NCI-H69 (cell line): ENCODE measurements around the gene ZBTB7C.

Experiments
- DNase-seq: peaks from one replicate; lab custom pipeline; 2025; lab: John Stamatoyannopoulos, UW

ZBTB7C gene

DNA sequence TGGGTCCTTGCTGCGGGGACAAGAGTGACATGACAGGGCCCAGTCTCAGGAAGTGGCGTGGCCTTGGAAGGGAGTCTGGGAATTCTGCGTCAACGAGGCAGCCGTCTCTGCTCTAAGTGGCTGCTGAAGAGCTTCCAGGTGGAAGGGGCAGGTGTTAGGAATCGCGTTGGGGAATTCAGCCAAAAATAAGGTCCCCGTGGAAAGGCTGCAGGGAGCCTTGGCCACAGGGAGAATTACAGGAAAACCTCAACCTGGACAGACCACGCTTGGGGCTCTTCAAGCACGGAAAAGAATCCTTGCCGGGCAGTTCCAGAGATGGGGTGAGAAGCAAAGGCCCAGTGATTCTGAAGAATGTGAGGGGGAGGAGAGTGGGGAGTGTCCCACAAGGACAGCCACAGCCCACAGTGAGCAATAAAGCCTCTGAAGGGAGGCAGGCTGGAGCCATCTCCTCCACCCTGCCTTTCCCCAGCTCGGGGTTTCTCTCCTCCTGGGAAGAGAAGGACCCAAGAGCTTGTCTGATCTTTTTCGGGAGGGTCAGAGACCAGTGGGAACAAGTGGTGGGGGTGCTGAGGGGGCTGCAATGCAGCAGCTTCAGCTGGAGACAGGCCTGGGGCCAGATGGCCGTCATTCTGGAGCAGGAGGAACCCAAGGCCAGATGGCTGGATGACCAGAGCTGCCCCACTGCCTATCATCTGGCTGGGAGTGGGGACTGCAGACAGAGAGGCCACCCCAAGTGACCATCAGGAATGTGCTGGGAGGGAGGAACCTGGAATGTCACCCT is 372.4 kb downstream of the ZBTB7C start:
- DNase-seq = no peak

DNA sequence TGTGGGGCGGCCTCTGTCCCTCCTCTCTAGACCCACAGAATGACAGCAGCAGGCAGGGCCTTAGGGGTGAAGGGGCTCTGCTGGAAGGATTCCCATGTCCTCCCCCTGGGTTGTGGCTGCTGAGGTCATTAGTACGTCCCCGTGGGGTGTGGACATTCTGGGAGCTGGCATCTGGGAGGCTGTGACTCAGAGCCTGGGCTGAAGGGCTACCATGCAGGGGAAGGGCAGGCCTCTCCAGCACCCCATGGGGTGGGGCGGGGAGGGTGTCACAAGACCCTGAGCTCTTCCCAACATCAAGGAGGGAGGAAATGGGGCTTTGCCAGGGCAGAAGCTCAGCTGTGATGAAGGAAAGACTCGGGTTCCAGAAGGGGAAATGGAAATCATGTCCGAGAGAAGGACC is 373.0 kb downstream of the ZBTB7C start:
- peak; percentile 33 for DNase-seq

- DNase-seq = no peak
Measured at GRCh38 chr18:48035556-48035860, 373.7 kb downstream of the ZBTB7C start.

DNA sequence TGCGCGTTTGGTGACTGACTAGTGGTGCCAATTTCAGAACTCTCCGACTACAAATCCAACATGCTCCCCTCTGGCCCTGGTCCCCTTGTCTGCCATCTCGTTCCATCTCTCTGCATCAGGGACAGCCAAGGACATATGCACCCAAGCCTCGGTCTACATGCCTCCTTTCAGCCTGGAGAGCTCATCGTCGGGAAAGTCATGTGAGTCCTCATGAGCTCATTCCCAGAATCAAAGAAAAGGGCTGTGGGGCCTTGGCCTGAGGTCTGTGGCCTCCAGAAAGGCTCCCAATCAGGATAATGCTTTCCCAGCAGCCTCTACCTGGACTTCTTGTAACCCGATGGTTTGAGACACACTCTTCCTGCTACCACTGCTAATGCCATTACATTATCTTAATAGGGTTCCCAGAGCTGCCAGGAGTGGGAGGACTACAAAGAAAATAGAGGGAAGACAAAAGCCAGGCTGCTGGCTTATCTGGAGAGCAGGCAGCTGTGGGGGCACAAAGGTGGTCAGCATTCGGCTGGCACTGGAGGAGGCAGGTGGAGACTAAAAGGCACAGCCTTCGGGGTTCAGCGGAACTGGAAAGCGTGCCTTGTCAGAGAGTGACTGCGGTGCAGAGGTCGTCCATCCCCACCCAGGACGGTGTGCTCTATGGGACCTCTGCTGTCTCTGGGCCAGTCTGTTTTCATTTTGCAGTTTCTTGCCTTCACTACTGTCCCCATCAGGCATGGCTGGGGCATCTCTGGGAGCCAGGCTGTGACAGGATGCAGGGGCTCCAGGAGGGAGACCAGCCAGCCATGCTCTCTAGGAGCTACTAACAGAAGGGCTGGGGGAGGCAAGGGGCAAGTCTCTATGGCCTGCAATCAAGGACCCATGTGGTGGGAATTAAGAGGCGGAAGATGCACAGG is 374.3 kb downstream of the ZBTB7C start:
- no peak for DNase-seq

DNA sequence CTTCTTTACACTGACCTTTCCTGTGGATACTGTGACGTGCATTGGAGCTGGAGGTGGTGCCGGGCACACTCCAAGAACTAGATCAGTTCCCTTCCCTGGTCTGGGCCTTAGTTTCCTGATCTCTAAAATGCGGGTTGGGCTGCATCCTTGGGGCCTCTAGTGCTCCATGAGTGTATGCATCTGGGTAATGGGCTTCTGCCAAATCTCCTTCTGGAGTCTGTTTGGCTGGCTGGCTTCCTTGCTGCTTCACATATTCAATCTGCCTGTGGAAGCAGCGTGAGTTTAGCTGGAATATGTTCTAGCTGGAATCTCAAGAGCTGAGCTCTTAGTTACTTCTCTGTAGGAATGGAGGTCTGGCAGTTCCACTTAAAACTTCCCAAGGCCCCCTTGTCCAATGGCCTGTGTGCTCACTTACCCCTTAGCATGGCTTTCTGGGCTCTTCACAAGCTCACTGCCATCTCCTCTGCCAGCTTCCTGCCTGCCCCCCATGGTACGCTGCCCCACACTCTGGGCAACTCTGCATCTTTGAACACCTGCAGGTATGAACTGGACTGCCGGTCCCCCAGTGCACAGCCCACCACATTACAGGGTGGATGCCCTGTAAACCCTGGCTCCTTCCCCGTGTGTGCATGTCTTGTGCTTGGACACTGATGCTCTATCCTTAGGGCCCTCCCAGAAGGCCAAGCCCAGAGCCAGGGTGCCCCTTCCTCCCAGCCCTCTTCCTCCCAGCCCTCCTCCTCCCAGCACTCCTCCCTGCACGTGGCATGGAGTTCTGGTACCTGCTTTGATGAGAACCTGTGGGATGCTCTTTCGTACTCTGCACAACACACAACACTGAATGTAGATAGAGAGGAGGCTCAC is 375.2 kb downstream of the ZBTB7C start:
- no peak for DNase-seq

- DNase-seq = peak; percentile 52
Measured at GRCh38 chr18:48032876-48033789, 376.1 kb downstream of the ZBTB7C start.

- DNase-seq = no peak
Measured at GRCh38 chr18:48031641-48032040, 377.5 kb downstream of the ZBTB7C start.

DNA sequence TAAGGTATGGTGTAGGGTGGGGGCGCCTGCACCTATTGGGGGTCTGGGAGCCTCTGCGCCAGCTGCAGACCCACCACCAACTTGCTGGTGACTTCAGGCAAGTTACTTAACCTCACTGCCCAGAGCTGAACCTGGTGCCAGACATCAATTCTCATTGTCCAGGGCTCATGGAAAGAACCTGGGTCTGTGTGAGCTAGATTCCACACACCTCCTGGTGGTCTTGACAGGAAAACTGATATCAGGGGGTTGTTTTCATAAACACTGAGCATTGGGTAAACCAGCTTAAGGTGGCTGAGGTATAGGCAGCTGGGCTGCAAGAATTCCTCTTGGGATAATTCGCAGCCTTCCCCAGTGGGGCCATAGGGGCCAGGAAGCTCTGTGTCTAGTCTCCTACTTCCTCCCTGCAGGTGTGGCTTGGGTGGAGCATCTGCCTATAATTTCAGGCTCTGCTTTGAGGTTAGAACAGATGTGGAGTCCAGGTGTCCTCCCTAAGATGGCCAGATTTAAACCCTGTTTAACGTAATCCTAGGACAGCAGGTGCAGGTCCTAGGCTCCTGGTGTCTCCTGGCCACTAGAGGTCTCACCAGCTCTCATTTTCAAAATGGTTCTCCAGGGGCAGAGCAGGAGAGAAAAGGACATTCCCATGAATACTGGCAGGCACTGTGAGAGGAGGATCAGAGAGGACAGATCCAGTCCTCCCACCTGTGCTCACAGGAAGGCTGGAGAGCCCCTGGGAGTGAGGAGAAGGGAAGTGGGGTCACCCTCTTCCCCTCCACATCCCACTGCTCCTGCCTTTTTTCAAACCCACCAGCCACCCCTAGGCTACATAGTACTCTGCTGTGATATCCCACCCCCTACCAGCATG is 378.3 kb downstream of the ZBTB7C start:
- DNase-seq = peak; percentile 96

DNA sequence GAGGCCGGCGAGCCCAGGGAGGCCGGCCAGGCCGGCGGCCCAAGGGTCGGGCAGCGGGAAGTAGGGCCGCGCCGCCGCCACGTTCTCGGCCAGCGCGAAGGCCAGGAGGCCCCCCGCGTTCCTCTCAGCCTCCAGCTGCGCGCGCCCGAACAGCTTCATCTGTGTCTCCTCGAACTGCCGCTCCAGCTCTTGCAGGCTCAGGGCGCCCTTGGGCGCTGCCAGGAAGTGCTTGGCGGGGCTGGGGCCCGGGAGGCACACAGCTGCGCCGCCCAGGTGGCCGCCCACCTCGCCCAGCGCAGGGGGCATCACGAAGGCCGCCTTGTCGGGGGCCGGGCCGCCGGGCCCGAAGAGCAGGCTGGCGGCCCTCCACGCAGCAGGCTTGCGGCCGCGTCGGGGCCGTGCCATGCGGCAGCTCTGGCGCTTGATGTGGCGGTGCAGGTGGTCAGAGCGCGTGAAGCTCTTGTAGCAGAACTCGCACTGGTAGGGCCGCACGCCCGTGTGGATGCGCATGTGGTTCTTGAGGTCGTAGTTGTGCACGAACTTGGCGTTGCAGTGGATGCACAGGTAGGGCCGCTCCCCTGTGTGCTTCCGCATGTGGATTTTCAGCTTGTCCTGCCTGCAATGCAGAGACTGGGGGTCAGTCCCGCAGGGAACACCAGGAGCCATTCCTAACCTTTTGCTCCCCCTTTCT is 379.7 kb downstream of the ZBTB7C start:
- DNase-seq = no peak

DNA sequence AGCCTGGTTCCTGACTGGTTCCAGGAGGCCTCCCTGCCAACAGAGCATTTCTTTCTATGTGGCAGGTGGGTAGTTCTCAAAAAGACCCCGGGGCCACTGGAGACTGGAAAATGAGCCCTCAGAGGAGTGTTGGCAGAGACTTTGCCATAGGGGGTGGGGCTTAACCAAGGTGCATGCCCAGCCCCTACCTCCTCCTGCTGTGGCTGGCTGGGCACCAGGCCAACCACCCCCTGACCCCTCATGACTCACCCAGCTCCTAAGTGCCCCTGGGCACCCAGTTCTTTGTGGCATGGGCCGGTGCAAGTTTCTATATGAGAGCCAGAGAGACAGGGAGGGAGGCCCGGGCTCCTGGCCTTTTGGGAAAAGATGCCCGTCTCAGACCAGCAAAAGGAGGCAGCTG is 380.5 kb downstream of the ZBTB7C start:
- peak; percentile 86 for DNase-seq

DNA sequence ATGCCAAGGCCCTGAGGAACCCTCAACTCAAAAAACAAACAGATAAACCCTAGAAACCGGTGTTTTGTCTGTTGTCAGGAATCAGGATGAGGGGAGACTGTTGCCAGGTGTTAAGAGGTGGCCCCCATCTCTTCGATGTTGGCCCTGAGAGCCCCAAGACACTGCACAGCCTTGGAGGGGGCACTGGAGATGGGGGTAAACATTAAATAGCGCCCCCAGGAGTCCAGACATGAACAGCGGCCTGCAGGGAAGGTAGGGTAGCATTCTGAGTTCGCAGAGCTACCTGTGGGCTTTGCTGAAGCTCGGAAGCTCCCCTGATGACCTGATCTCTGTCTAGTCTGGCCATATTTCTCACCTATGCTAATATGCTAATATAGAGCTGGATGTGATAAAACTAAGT is 381.1 kb downstream of the ZBTB7C start:
- DNase-seq = no peak

DNA sequence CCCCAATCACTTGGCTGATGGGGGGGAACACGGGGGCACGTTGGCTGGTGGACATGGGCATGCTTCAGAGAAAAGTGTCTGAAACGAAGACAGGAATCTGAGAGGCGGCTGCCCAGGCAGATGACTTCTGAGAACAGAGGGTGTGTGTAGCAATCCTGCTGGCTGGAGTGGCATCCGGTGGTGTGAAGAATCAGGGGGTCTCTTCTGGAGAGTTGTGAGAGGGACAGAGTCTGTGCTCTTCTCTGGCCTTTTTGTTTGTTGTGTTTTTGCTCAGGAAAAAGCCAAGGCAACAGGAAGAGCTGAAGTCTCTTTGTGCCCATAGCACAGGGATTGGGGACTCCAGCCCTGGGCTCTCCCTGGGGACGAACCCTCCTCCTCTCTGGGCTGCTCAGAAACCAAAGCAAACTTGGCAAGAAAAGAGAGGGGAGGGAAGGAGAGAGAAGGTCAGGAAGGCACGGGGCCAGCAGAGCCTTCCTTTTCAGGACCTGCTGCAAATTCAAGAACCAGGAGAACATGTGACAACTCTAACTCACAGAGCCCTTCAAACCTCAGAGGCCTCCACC is 381.7 kb downstream of the ZBTB7C start:
- DNase-seq = peak; percentile 34

DNA sequence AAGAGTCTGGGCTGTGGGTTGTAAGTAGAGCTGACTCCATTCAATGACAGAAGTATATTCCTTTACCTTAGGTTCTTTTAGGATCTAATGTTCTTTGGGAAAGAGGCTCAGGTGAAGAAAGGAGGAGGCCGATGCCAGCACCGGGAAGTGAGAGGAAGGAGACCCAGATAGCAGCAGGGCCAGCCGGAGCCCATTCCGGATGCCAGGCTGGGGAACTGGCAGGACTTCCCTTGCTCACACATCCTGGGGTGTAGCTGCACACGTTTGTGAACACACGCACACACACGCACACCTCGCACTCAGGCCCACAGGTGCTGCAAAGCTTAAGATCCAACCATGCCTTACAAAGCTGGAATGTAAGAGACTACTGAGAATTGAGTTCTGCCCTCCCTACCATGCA is 383.0 kb downstream of the ZBTB7C start:
- DNase-seq = no peak

GRCh38 chr18:48024881-48025660 is 384.1 kb downstream of the ZBTB7C start:
- DNase-seq = no peak

DNA sequence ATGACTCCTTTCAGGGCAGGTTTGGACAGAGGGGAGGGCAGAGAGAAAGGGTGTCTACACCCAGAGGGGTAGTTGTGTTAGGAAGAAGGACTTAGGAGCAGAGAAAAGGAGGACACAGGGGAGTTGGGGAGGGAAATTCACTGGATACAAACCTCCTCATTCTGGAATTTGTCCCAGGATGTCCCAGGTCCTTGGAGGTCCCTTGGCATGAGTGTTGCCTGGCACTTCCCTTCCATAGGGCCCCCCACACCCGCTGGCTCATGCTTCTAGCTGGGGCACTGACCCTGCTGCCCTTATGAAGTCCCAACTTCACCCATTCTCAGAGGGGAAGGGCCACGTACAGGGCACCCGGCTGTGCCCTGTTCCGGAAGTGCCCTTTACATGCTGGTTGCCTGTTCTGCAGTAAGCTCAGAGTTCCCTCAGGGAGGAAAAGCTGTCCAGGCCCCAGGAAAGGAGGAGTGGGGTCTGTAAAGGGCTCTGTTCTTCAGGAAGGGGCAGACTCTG is 385.1 kb downstream of the ZBTB7C start:
- DNase-seq = no peak

DNA sequence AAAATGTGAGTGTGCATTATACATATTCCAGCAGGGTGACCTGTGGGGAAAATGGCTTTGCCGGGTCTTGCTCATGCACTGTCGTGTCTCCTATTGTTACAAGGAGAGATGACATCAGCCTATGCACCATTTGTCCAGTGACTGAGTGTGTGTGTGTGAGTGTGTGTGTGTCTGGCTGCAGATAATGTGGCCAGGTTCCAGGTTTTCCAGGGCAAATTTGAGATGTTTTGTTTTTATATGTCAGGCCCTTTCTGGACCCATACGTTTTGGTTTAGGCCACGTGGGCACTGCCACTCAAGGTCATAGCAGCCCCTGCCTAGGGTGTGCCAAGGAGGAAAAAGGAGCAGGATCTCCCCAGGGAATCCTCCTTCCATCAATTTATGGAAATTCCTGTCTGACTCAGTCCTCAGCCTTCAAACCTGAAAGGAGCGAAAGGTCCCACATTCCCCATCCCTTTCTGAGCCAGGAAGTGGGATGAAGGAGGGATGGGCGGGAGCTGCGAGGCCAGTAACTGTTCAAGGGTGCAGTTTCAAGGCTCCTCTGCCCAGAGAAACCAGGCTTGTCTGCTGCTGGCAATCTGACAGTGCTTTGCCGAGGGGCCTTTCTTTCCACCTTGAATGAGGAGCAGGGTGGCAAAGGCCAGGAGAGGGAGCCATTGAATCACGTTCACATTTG is 385.7 kb downstream of the ZBTB7C start:
- DNase-seq = peak; percentile 98

DNA sequence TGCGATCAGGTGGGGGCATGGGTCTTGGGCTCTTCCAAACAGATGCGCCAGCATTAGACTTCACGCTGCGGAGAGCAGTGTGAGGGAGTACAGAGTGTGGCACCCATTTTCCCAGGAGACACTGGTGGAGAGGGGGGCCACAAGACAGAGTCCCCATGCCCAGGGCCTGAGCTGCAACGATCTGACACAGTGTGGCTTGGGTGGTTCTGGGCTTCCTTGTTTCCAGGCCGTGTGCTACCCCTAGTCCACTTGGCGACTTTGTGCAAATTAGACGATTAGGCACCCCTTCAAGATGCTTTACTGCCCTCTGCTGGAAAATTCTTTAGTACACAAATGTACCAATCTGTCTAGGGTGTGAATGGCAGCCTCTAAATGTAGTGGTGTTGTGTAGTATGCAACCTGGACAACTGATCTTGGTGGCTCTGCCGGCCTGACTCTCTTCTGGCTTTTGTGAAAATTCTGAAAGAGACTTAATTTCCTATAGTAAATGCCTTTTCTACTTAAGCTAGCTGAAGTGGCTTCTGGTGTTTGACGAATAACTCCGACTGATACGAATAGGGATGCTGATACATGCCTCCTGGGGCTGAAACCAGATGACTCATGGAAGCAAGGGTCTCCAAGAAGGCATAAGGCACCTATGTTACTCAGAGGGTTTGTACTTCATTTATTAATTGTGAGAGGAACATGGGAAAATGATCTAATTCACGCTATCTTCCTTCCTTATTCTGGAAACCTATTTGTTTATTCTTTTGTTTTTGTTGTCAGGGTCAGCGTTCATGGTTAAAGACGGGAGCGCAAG is 386.5 kb downstream of the ZBTB7C start:
- peak; percentile 98 for DNase-seq
